Sigmoid colon (tissue), 7 donors: ENCODE data around the gene SYNE3. TPM values are rescaled to one million over a fixed set of nuclear protein-coding genes. Genes with fewer than 3 reads are reported as not detected.
A peak's percentile ranks its signal among the peaks of the same experiment; 100 is the strongest.
"Not testable (repeated sequence)": the region's sequence is repeated elsewhere in the genome, so short reads cannot be mapped to it uniquely, and the experiment has no call there.

Experiments
- DNase-seq: peaks from one replicate; pipeline ENCODE4 v3.0.0-alpha.2; 2019
- H3K27ac ChIP-seq, 4 donors: fragments of 200-600 bp; sonication (generic); one replicate each; pipeline ENCODE4 v1.5.1; 2016 to 2019; ENCODE audit warnings: mild to moderate bottlenecking in 1 of 4
- H3K27me3 ChIP-seq, 3 donors: fragments of 200-600 bp; sonication (generic); one replicate each; pipeline ENCODE4 v1.5.1; 2019; ENCODE audit warnings: mild to moderate bottlenecking in 1 of 3
- H3K36me3 ChIP-seq, 4 donors: fragments of 200-600 bp; sonication (generic); one replicate each; pipeline ENCODE4 v1.5.1; 2016 to 2019
- H3K4me1 ChIP-seq, 4 donors: fragments of 200-600 bp; sonication (generic); one replicate each; pipeline ENCODE4 v1.5.1; 2017 to 2019
- H3K4me3 ChIP-seq, 4 donors: fragments of 200-600 bp; sonication (generic); one replicate each; pipeline ENCODE4 v1.5.1; 2017 to 2019; ENCODE audit warnings: mild to moderate bottlenecking in 2 of 4, moderate library complexity in 1 of 4
- H3K9me3 ChIP-seq, 4 donors: fragments of 200-600 bp in 3 of 4; sonication (generic) in 3 of 4; one replicate each; pipeline versions ENCODE4 v1.5.1 to v1.6.1; 2013 to 2019
- CTCF ChIP-seq, 4 experiments: fragments of 450-650 bp in 3 of 4; fragments of 200-600 bp in 1 of 4; IDR thresholded peaks; one replicate each; pipeline ENCODE4 v1.5.1; 2016 to 2019; ENCODE audit warnings: antibody characterized with exemption in 4 of 4, mild to moderate bottlenecking in 3 of 4, moderate library complexity in 2 of 4
- EP300 ChIP-seq, 4 donors: sonication (generic); formaldehyde crosslinking; IDR thresholded peaks; one replicate each; pipeline ENCODE4 v1.6.1; 2017; ENCODE audit warnings: antibody characterized with exemption in 4 of 4
- POLR2A ChIP-seq, 2 donors: fragments of 450-650 bp; IDR thresholded peaks; one replicate each; pipeline ENCODE4 v1.6.1; 2016; ENCODE audit warnings: antibody characterized with exemption in 2 of 2, mild to moderate bottlenecking in 2 of 2, moderate library complexity in 2 of 2
- POLR2AphosphoS5 ChIP-seq, 4 donors: sonication (generic); formaldehyde crosslinking; IDR thresholded peaks; one replicate each; pipeline ENCODE4 v1.6.1; 2017; ENCODE audit warnings: antibody characterized with exemption in 4 of 4
- WGBS, 2 donors: extraction: QIAGEN DNeasy Blood & Tissue Kit; methylation state at CpG; one replicate each; pipeline ENCODE4 v1.1.7; 2013; 5-methylcytosine and 5-hydroxymethylcytosine counted together
- intact Hi-C: fragments of 100-400 bp; cut with DNase I; formaldehyde crosslinking; loops from one replicate; pipeline ENCODE4 v1.15.1; 2023
- polyA plus RNA-seq, 3 donors: library from polyadenylated mRNA; stranded (reverse); fragments of 200-250 nt; gene quantifications; one replicate each; pipeline ENCODE4 v1.2.3, GENCODE V29; 2013
- total RNA-seq, 4 donors: library from RNA; depleted of rRNA; stranded (reverse); fragments of >200 nt; gene quantifications; one replicate each; pipeline ENCODE4 v1.1.0, GENCODE V29; 2016
- donor health status: healthy with polysubstance abuse.
- donor health status: Bipolar disorder and iron deficiency.
- donor health status: healthy.

SYNE3 gene
- total and polyA plus RNA-seq, 7 donors = 0.69 to 11.8 (median 6.3) TPM

- H3K36me3 ChIP-seq = no peaks in the 10 kb centered on the region
- DNase-seq = no peak
- H3K4me3 ChIP-seq = no peak overlapping the region
- no peak for TF ChIP-seq EP300 (IDR thresholded peaks at IDR 0.05)
- TF ChIP-seq CTCF (IDR thresholded peaks at IDR 0.05) = no peak
- no peak for TF ChIP-seq POLR2A (IDR thresholded peaks at IDR 0.05)
- no peak for TF ChIP-seq POLR2AphosphoS5 (IDR thresholded peaks at IDR 0.05)
- peaks cover 4 to 26% (median 20%) of the 10 kb centered on the region in 3 donors for H3K27me3 ChIP-seq
- H3K9me3 ChIP-seq = no peaks in the 10 kb centered on the region
- 81 to 87% methylated on average over 6 of the region's 6 CpGs for WGBS, 2 donors
- H3K27ac ChIP-seq = no peak overlapping the region
- H3K4me1 ChIP-seq = peaks cover 0 to 45% (median 38%) of the 10 kb centered on the region in 4 donors
- intact Hi-C loops = no loop called here
Observed at GRCh38 chr14:95513291-95513690, 3.2 kb downstream of the SYNE3 start.

GRCh38 chr14:95511687-95512086, 4.8 kb downstream of the SYNE3 start:
- Histone ChIP-seq H3K27me3 (peaks cover 4 to 23% (median 16%) of the 10 kb centered on the region in 3 donors), H3K27ac (peak overlapping the region in 2 of 4 donors; percentile 2 to 34), H3K4me1 (peaks cover 0 to 46% (median 40%) of the 10 kb centered on the region in 4 donors), H3K4me3 (no peak overlapping the region), H3K36me3 (no peaks in the 10 kb centered on the region), H3K9me3 (no peaks in the 10 kb centered on the region)
- no peak for DNase-seq
- 88 to 90% methylated on average over 5 of the region's 5 CpGs for WGBS, 2 donors
- intact Hi-C loops = no loop called here
- TF ChIP-seq CTCF (IDR thresholded peaks at IDR 0.05) = no peak

- no peak for TF ChIP-seq EP300 (IDR thresholded peaks at IDR 0.05)
- no peak for TF ChIP-seq POLR2AphosphoS5 (IDR thresholded peaks at IDR 0.05)
- TF ChIP-seq POLR2A (IDR thresholded peaks at IDR 0.05) = no peak
- no peak for TF ChIP-seq CTCF (IDR thresholded peaks at IDR 0.05)
- intact Hi-C loops = no loop called here
- Histone ChIP-seq H3K27me3 (peaks cover 4 to 14% (median 13%) of the 10 kb centered on the region in 3 donors), H3K9me3 (no peaks in the 10 kb centered on the region), H3K4me1 (peaks cover 0 to 40% (median 33%) of the 10 kb centered on the region in 4 donors), H3K27ac (peak overlapping the region in 1 of 4 donors; percentile 34), H3K4me3 (no peak overlapping the region), H3K36me3 (no peaks in the 10 kb centered on the region)
- 76 to 90% methylated on average over 5 of the region's 5 CpGs for WGBS, 2 donors
- no peak for DNase-seq
Observed at GRCh38 chr14:95510804-95511203, 5.6 kb downstream of the SYNE3 start.

- intact Hi-C loops, H3K36me3 ChIP-seq, H3K27ac ChIP-seq, H3K9me3 ChIP-seq, H3K4me3 ChIP-seq, DNase-seq: not testable (repeated sequence)
- H3K4me1 ChIP-seq = peaks cover 0 to 35% (median 28%) of the 10 kb centered on the region in 4 donors
- WGBS, 2 donors = 90 to 91% methylated on average over 9 of the region's 9 CpGs
- peaks cover 3 to 13% (median 9%) of the 10 kb centered on the region in 3 donors for H3K27me3 ChIP-seq
Observed at GRCh38 chr14:95510344-95510743, 6.1 kb downstream of the SYNE3 start.

DNA sequence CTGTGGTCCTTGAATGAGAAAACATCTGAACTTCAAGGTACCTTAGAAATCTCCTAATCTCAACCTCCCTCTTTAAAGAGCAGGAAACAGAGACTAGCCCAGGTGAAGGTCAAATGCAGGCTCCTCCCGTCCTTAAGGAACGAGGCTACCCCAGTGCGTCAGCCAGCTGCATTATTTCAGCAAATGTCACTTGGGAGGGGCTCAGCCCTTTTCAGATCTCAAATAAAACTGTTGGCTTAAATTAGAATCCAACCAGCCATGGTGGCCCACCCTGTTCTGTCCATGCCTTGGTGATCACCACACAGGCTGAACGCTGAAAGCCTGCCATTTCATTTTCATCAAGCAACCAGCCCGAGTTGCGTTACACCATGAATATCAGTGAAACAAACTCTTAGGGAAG, 7.0 kb downstream of the SYNE3 start:
- Histone ChIP-seq H3K9me3 (no peaks in the 10 kb centered on the region), H3K4me1 (peaks cover 0 to 31% (median 24%) of the 10 kb centered on the region in 4 donors), H3K36me3 (no peaks in the 10 kb centered on the region), H3K27ac (no peak overlapping the region), H3K27me3 (peaks cover 0 to 6% (median under 1%) of the 10 kb centered on the region in 3 donors), H3K4me3 (no peak overlapping the region)
- DNase-seq = no peak
- 81 to 89% methylated on average over 6 of the region's 6 CpGs for WGBS, 2 donors
- intact Hi-C loops = no loop called here
- TF ChIP-seq EP300 (IDR thresholded peaks at IDR 0.05) (no peak), POLR2AphosphoS5 (IDR thresholded peaks at IDR 0.05) (no peak), POLR2A (IDR thresholded peaks at IDR 0.05) (no peak), CTCF (IDR thresholded peaks at IDR 0.05) (no peak)
